HG03196 (cell line): ENCODE measurements around the gene RNF114.
"Not testable (repeated sequence)": the region's sequence is repeated elsewhere in the genome, so short reads cannot be mapped to it uniquely, and the experiment has no call there.

Experiments used
- ATAC-seq: cut with Tn5 transposase; IDR thresholded peaks from one replicate; pipeline ENCODE4 v1.9.1; 2021; ENCODE audit not compliant: unreplicated experiment

RNF114 gene

GRCh38 chr20:49936153-49937026 lies at the start of gene RNF114:
TSS of gene RNF114 (plus strand) at chr20:49936397. CDS start at chr20:49936413, 16 bp downstream.
- peak; percentile 61 for ATAC-seq

GRCh38 chr20:49886571-49887213 lies 49.5 kb upstream of the RNF114 start:
- no peak for ATAC-seq

GRCh38 chr20:49887251-49888211 lies 48.7 kb upstream of the RNF114 start:
- ATAC-seq: no peak

- no peak for ATAC-seq
These were observed 47.8 kb upstream of the RNF114 start for GRCh38 chr20:49888212-49889000.

GRCh38 chr20:49889001-49889934 lies 46.9 kb upstream of the RNF114 start:
- ATAC-seq: no peak

- no peak for ATAC-seq
These were observed 46.3 kb upstream of the RNF114 start for GRCh38 chr20:49889935-49890333.

- no peak for ATAC-seq
These were observed 45.5 kb upstream of the RNF114 start for GRCh38 chr20:49890471-49891361.

- ATAC-seq: no peak
These were observed 44.6 kb upstream of the RNF114 start for GRCh38 chr20:49891476-49892110.

GRCh38 chr20:49892260-49892659 lies 43.9 kb upstream of the RNF114 start:
- ATAC-seq: no peak

GRCh38 chr20:49892817-49893216 lies 43.4 kb upstream of the RNF114 start:
- ATAC-seq: no peak

- ATAC-seq: no peak
These were observed 42.7 kb upstream of the RNF114 start for GRCh38 chr20:49893242-49894072.

- ATAC-seq: no peak
These were observed 42.1 kb upstream of the RNF114 start for GRCh38 chr20:49894073-49894470.

GRCh38 chr20:49895474-49896093 lies 40.6 kb upstream of the RNF114 start:
- not testable (repeated sequence) for ATAC-seq

- no peak for ATAC-seq
These were observed 40.0 kb upstream of the RNF114 start for GRCh38 chr20:49896204-49896603.

GRCh38 chr20:49899541-49900383 lies 36.4 kb upstream of the RNF114 start:
- no peak for ATAC-seq

GRCh38 chr20:49901588-49901987 lies 34.6 kb upstream of the RNF114 start:
- ATAC-seq: no peak
